ENCODE data around the gene PLTP.
A peak's percentile ranks its signal among the peaks of the same experiment; 100 is the strongest.
"Not testable (repeated sequence)": the region's sequence is repeated elsewhere in the genome, so short reads cannot be mapped to it uniquely, and the experiment has no call there.

Gene PLTP

GRCh38 chr20:45913116-45913515, 1.2 kb upstream of the PLTP start:
- Mint-ChIP-seq H3K4me3 (peak overlapping the region; percentile 30), H3K27me3 (peaks cover 14% of the 10 kb centered on the region), H3K27ac (no peak overlapping the region), H3K4me1 (peaks cover 17% of the 10 kb centered on the region), H3K36me3 (no peaks in the 10 kb centered on the region), H3K9me3 (no peaks in the 10 kb centered on the region)

- Mint-ChIP-seq H3K4me1 (peaks cover 17% of the 10 kb centered on the region), H3K9me3 (no peaks in the 10 kb centered on the region), H3K4me3 (peak overlapping the region; percentile 59), H3K27me3 (peaks cover 14% of the 10 kb centered on the region), H3K27ac (no peak overlapping the region), H3K36me3 (no peaks in the 10 kb centered on the region)
Observed at GRCh38 chr20:45912344-45912682, 358 bp upstream of the PLTP start.

DNA sequence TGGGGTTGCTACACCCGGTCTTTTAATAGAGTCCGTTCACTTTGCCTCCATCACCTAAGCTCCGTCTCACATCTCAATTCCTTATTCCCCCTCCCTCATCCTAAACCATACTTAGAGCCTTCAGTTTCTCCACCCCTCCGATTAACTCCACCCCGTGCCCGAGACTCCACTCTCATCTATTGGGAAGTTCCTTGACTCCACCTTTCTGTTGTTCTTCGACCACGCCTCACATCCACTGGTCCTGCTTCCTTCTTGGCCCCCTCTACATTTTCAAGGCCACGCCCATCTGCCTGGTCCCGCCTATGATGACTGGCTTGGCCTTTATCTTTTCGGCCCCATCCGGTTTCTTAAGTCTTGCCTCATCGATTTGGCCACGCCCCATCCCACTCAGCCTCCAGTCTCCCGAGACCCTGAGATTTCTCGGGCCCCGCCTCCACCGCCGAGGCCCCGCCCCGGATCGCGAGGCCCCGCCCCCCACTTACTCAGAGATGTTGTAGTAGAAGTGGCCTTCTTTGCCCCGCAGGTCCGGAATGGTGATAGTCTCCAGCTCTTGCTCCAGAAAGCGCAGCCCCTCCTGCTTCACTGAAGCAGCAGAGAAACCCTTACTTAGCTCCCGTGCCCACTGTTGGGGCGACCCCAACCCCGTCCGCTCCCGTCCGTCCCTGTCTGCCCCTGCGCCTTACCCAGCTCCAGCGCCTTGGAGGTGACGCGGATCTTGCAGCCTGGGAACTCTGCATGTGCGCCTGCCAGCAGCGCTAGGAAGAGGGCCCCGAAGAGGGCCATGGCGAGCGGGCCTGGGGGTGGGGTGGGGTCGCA, 1.1 kb downstream of the PLTP start:
- peak overlapping the region; percentile 85 for H3K4me3 Mint-ChIP-seq

DNA sequence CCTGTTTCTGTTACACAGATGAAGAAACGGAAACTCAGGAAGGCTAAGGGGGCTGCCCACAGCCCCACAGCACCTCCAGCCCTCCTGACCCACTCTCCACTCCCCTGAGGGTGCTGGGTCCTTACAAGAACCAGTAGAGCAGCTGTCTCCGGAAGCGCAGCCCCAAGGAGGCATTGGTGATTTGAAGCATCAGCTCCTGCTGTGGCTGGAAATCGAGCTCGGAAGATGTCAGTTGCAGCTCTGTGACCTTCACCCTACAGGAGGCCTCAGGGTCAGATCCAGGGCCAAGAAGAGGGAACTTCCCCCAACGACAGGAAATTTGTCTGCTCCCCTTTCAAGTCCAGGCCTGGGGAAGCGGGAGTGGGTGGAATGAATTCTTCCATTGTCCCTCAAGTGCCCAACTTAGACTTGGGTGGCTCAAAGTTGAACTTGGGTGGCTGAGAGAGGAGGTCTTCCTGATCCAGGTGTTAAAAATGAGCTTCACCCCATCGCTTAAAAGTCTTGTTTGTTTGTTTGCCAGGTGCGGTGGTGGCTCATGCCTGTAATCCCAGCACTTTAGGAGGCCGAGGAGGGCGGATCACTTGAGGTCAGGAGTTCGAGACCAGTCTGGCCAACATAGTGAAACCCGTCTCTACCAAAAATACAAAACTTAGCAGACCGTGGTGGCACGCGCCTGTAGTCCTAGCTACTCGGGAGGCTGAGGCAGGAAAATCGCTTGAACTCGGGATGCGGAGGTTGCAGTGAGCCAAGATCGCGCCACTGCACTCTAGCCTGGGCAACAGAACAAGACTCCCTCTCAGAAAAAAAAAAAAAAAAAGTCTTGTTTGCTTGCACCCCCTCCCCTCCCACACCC, 1.9 kb downstream of the PLTP start:
- peaks cover 17% of the 10 kb centered on the region for H3K4me1 Mint-ChIP-seq
- peak overlapping the region; percentile 85 for H3K4me3 Mint-ChIP-seq
- no peak overlapping the region for H3K27ac Mint-ChIP-seq
- no peaks in the 10 kb centered on the region for H3K9me3 Mint-ChIP-seq
- peaks cover 7% of the 10 kb centered on the region for H3K27me3 Mint-ChIP-seq
- H3K36me3 Mint-ChIP-seq: no peaks in the 10 kb centered on the region

More for the DNA sequence above, 1.1 kb downstream of the PLTP start:
- Mint-ChIP-seq H3K4me1 (peaks cover 17% of the 10 kb centered on the region), H3K36me3 (no peaks in the 10 kb centered on the region), H3K27ac (no peak overlapping the region), H3K27me3 (peaks cover 9% of the 10 kb centered on the region), H3K9me3 (no peaks in the 10 kb centered on the region)

GRCh38 chr20:45909336-45909808, 2.6 kb downstream of the PLTP start:
- Mint-ChIP-seq H3K27me3 (peaks cover 3% of the 10 kb centered on the region), H3K36me3 (no peaks in the 10 kb centered on the region), H3K27ac (no peak overlapping the region), H3K4me1 (peaks cover 17% of the 10 kb centered on the region), H3K4me3 (no peak overlapping the region), H3K9me3 (no peaks in the 10 kb centered on the region)

DNA sequence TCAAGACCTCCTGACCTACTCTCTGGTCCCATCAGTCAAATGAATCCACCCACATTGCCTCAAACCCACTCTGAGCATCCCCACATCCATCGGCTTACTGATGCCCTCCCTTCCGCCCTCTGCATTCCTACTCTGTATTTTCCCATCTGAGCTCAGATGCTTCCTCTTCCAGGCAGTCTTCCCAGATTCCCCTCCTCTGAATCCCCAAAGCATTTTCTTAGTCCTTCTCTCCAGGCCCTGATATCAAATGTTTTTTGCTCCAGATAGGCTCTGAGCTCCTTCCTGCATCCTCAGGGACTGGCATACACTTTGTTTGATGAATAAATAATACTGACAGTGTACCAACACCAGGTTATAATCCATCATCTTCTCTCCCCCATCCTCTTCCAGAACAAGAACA, 3.9 kb downstream of the PLTP start:
- Mint-ChIP-seq H3K9me3 (no peaks in the 10 kb centered on the region), H3K27me3 (peaks cover under 1% of the 10 kb centered on the region), H3K4me1 (peaks cover 17% of the 10 kb centered on the region), H3K36me3 (no peaks in the 10 kb centered on the region), H3K4me3 (no peak overlapping the region), H3K27ac (no peak overlapping the region)

GRCh38 chr20:45907219-45907948, 4.6 kb downstream of the PLTP start:
- H3K9me3 Mint-ChIP-seq: no peaks in the 10 kb centered on the region
- no peaks in the 10 kb centered on the region for H3K27me3 Mint-ChIP-seq
- no peak overlapping the region for H3K4me3 Mint-ChIP-seq
- no peaks in the 10 kb centered on the region for H3K36me3 Mint-ChIP-seq
- no peak overlapping the region for H3K27ac Mint-ChIP-seq
- peaks cover 16% of the 10 kb centered on the region for H3K4me1 Mint-ChIP-seq

DNA sequence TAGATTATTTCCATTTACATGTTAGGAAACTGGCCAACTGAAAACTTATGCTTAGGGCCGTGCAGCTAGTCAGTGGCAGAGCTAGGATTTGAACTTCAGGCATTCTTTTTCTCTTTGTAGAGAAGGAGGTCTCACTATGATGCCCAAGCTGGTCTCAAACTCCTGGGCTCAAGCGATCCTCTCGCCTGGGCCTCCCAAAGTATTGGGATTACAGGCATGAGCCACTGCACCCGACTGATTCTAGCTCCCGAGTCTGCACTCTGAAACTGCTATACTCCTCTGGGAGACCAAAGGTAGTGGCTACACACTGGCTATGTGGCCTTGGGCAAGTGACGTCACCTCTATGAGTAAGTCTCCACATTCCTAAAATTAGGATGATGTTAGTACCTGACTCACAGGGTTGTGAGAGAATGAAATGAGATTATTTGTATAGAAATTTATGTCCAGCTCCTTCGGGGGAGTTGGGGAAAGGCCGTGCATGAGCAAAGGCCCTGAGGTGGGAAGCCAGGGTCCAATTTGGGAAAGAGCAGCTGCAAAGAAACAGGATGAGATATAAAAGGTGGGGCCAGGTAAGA, 6.4 kb downstream of the PLTP start:
- Mint-ChIP-seq H3K4me1 (peaks cover 2% of the 10 kb centered on the region), H3K27ac (no peak overlapping the region), H3K9me3 (no peaks in the 10 kb centered on the region), H3K4me3 (no peak overlapping the region), H3K27me3 (no peaks in the 10 kb centered on the region), H3K36me3 (no peaks in the 10 kb centered on the region)

- Mint-ChIP-seq H3K27ac (no peak overlapping the region), H3K4me1 (no peaks in the 10 kb centered on the region), H3K36me3 (no peaks in the 10 kb centered on the region), H3K27me3 (no peaks in the 10 kb centered on the region), H3K4me3 (no peak overlapping the region), H3K9me3 (no peaks in the 10 kb centered on the region)
Observed at GRCh38 chr20:45904583-45905504, 7.1 kb downstream of the PLTP start.

GRCh38 chr20:45902199-45902701, 9.7 kb downstream of the PLTP start:
- Mint-ChIP-seq H3K4me1 (no peaks in the 10 kb centered on the region), H3K9me3 (no peaks in the 10 kb centered on the region), H3K27me3 (no peaks in the 10 kb centered on the region), H3K4me3 (no peak overlapping the region), H3K36me3 (no peaks in the 10 kb centered on the region), H3K27ac (no peak overlapping the region)

DNA sequence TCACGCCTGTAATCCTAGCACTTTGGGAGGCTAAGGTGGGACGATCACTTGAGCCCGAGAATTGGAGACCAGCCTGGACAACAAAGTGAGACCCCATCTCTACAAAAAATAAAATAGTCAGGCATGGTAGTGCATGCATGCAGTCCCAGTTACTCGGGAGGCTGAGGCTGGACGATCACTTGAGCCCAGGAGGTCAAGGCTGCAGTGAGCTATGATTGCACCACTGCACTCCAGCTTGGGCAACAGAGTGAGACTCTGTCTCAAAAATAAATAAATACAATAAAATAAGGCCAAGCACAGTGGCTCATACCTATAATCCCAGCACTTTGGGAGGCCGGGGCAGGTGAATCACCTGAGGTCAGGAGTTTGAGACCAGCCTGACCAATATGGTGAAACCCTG, 10.6 kb downstream of the PLTP start:
- H3K9me3 Mint-ChIP-seq, H3K27me3 Mint-ChIP-seq, H3K36me3 Mint-ChIP-seq, H3K27ac Mint-ChIP-seq, H3K4me3 Mint-ChIP-seq, H3K4me1 Mint-ChIP-seq: not testable (repeated sequence)

- Mint-ChIP-seq H3K4me3 (no peak overlapping the region), H3K4me1 (no peaks in the 10 kb centered on the region), H3K9me3 (no peaks in the 10 kb centered on the region), H3K27ac (no peak overlapping the region), H3K27me3 (no peaks in the 10 kb centered on the region), H3K36me3 (no peaks in the 10 kb centered on the region)
Observed at GRCh38 chr20:45899046-45899835, 12.7 kb downstream of the PLTP start.

DNA sequence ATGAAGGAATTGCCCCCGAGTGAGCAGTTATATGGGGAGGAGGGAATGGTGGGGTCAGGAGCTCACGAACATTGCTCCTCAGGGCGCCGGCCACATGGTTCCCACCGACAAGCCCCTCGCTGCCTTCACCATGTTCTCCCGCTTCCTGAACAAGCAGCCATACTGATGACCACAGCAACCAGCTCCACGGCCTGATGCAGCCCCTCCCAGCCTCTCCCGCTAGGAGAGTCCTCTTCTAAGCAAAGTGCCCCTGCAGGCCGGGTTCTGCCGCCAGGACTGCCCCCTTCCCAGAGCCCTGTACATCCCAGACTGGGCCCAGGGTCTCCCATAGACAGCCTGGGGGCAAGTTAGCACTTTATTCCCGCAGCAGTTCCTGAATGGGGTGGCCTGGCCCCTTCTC, 13.7 kb downstream of the PLTP start:
- no peak overlapping the region for H3K4me3 Mint-ChIP-seq
- H3K27ac Mint-ChIP-seq: no peak overlapping the region
- H3K36me3 Mint-ChIP-seq: no peaks in the 10 kb centered on the region

GRCh38 chr20:45897692-45898091, 14.3 kb downstream of the PLTP start:
- H3K36me3 Mint-ChIP-seq: no peaks in the 10 kb centered on the region
- no peaks in the 10 kb centered on the region for H3K9me3 Mint-ChIP-seq
- peaks cover 12% of the 10 kb centered on the region for H3K4me1 Mint-ChIP-seq
- H3K27me3 Mint-ChIP-seq: no peaks in the 10 kb centered on the region
- H3K27ac Mint-ChIP-seq: no peak overlapping the region
- H3K4me3 Mint-ChIP-seq: no peak overlapping the region

More for the DNA sequence above, 13.7 kb downstream of the PLTP start:
- H3K4me1 Mint-ChIP-seq: peaks cover 6% of the 10 kb centered on the region
- no peaks in the 10 kb centered on the region for H3K9me3 Mint-ChIP-seq
- H3K27me3 Mint-ChIP-seq: no peaks in the 10 kb centered on the region
